ENCODE measurements around the gene KIF26B.

KIF26B gene

GRCh38 chr1:245416781-245417180, 262.0 kb downstream of the KIF26B start:
- TF ChIP-seq CTCF (IDR thresholded peaks at IDR 0.05; ENCODE audit: borderline replicate concordance, extremely low read depth, low read length, poor library complexity, severe bottlenecking) (no peak), EZH2 (IDR thresholded peaks at IDR 0.05; ENCODE audit: borderline replicate concordance, low read depth, low read length, severe bottlenecking) (no peak)
- no peaks in the 10 kb centered on the region for H3K36me3 ChIP-seq (ENCODE audit: insufficient read depth, low read length)
- no peak overlapping the region for H2AFZ ChIP-seq (ENCODE audit: low read depth, low read length)
- no peaks in the 10 kb centered on the region for H3K79me2 ChIP-seq (ENCODE audit: insufficient read depth, low read length)
- H3K4me1 ChIP-seq (ENCODE audit: insufficient read depth, low read length), result no peaks in the 10 kb centered on the region
- no peak overlapping the region for H3K9ac ChIP-seq (ENCODE audit: low read depth, low read length)
- H3K27ac ChIP-seq (ENCODE audit: low read length), result no peak overlapping the region
- no peaks in the 10 kb centered on the region for H3K9me3 ChIP-seq (ENCODE audit: insufficient read depth, low read length, severe bottlenecking)
- DNase-seq, result no peak
- ATAC-seq (ENCODE audit: insufficient read depth, low read depth), result no peak
- no peaks in the 10 kb centered on the region for H4K20me1 ChIP-seq (ENCODE audit: insufficient read depth, low read length)
- H3K4me3 ChIP-seq (ENCODE audit: low read depth in 1 of 2, low read length in 2 of 2), result no peak overlapping the region
- peaks cover 8% of the 10 kb centered on the region for H3K27me3 ChIP-seq (ENCODE audit: insufficient read depth, low read length, poor library complexity)
- no peak overlapping the region for H3K4me2 ChIP-seq (ENCODE audit: insufficient read depth, low read length)

DNA sequence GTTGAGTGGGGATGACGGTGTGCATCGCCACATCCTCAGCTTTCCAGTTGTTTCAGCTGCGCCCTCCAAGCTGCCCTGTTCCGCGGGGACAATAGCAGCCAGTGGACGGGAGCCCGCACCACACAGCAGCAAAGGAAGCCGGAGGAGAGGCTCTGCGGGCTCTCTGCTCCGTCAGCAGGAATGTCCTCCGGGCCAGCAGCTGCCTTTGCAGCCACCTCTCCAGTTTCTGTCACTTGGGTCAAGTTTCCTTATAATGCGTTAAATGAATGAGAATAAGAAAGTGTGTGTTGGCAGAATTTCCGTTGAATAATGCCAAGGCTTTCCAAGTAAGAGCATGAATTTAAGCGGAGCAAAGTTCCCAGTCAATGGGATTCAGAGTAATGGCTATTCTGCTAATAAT, 263.3 kb downstream of the KIF26B start:
- DNase-seq (no peak), ATAC-seq (ENCODE audit: insufficient read depth, low read depth) (no peak)
- no peak overlapping the region for H3K9ac ChIP-seq (ENCODE audit: low read depth, low read length)
- H3K4me2 ChIP-seq (ENCODE audit: insufficient read depth, low read length), result no peak overlapping the region
- H3K27ac ChIP-seq (ENCODE audit: low read length), result no peak overlapping the region
- H2AFZ ChIP-seq (ENCODE audit: low read depth, low read length), result no peak overlapping the region
- no peak for TF ChIP-seq EZH2 (IDR thresholded peaks at IDR 0.05; ENCODE audit: borderline replicate concordance, low read depth, low read length, severe bottlenecking)
- TF ChIP-seq CTCF (IDR thresholded peaks at IDR 0.05; ENCODE audit: borderline replicate concordance, extremely low read depth, low read length, poor library complexity, severe bottlenecking), result no peak
- H3K79me2 ChIP-seq (ENCODE audit: insufficient read depth, low read length), result no peaks in the 10 kb centered on the region
- H3K9me3 ChIP-seq (ENCODE audit: insufficient read depth, low read length, severe bottlenecking), result no peaks in the 10 kb centered on the region
- H3K27me3 ChIP-seq (ENCODE audit: insufficient read depth, low read length, poor library complexity), result peaks cover 8% of the 10 kb centered on the region
- no peak overlapping the region for H3K4me3 ChIP-seq (ENCODE audit: low read depth in 1 of 2, low read length in 2 of 2)
- H4K20me1 ChIP-seq (ENCODE audit: insufficient read depth, low read length), result no peaks in the 10 kb centered on the region
- H3K4me1 ChIP-seq (ENCODE audit: insufficient read depth, low read length), result no peaks in the 10 kb centered on the region
- H3K36me3 ChIP-seq (ENCODE audit: insufficient read depth, low read length), result no peaks in the 10 kb centered on the region

- Histone ChIP-seq H3K27me3 (ENCODE audit: insufficient read depth, low read length, poor library complexity) (peaks cover 8% of the 10 kb centered on the region), H3K9me3 (ENCODE audit: insufficient read depth, low read length, severe bottlenecking) (no peaks in the 10 kb centered on the region), H2AFZ (ENCODE audit: low read depth, low read length) (no peak overlapping the region), H3K4me2 (ENCODE audit: insufficient read depth, low read length) (no peak overlapping the region), H3K36me3 (ENCODE audit: insufficient read depth, low read length) (no peaks in the 10 kb centered on the region), H3K4me3 (ENCODE audit: low read depth in 1 of 2, low read length in 2 of 2) (no peak overlapping the region), H3K9ac (ENCODE audit: low read depth, low read length) (no peak overlapping the region), H3K79me2 (ENCODE audit: insufficient read depth, low read length) (no peaks in the 10 kb centered on the region), H3K27ac (ENCODE audit: low read length) (no peak overlapping the region), H3K4me1 (ENCODE audit: insufficient read depth, low read length) (no peaks in the 10 kb centered on the region), H4K20me1 (ENCODE audit: insufficient read depth, low read length) (no peaks in the 10 kb centered on the region)
- DNase-seq (no peak), ATAC-seq (ENCODE audit: insufficient read depth, low read depth) (no peak)
- TF ChIP-seq EZH2 (IDR thresholded peaks at IDR 0.05; ENCODE audit: borderline replicate concordance, low read depth, low read length, severe bottlenecking) (no peak), CTCF (IDR thresholded peaks at IDR 0.05; ENCODE audit: borderline replicate concordance, extremely low read depth, low read length, poor library complexity, severe bottlenecking) (no peak)
Measured at GRCh38 chr1:245419461-245419978, 264.7 kb downstream of the KIF26B start.

- ATAC-seq (ENCODE audit: insufficient read depth, low read depth), result no peak
- TF ChIP-seq CTCF (IDR thresholded peaks at IDR 0.05; ENCODE audit: borderline replicate concordance, extremely low read depth, low read length, poor library complexity, severe bottlenecking) (no peak), EZH2 (IDR thresholded peaks at IDR 0.05; ENCODE audit: borderline replicate concordance, low read depth, low read length, severe bottlenecking) (no peak)
- no peaks in the 10 kb centered on the region for H3K9me3 ChIP-seq (ENCODE audit: insufficient read depth, low read length, severe bottlenecking)
Measured at GRCh38 chr1:245419989-245420388, 265.2 kb downstream of the KIF26B start.

More at GRCh38 chr1:245419989-245420388, 265.2 kb downstream of the KIF26B start:
- H3K4me2 ChIP-seq (ENCODE audit: insufficient read depth, low read length), result no peak overlapping the region
- DNase-seq, result no peak
- no peaks in the 10 kb centered on the region for H3K79me2 ChIP-seq (ENCODE audit: insufficient read depth, low read length)
- H3K9ac ChIP-seq (ENCODE audit: low read depth, low read length), result no peak overlapping the region
- H3K27ac ChIP-seq (ENCODE audit: low read length), result no peak overlapping the region
- no peaks in the 10 kb centered on the region for H3K36me3 ChIP-seq (ENCODE audit: insufficient read depth, low read length)
- H4K20me1 ChIP-seq (ENCODE audit: insufficient read depth, low read length), result no peaks in the 10 kb centered on the region
- peaks cover 8% of the 10 kb centered on the region for H3K27me3 ChIP-seq (ENCODE audit: insufficient read depth, low read length, poor library complexity)
- no peaks in the 10 kb centered on the region for H3K4me1 ChIP-seq (ENCODE audit: insufficient read depth, low read length)
- H2AFZ ChIP-seq (ENCODE audit: low read depth, low read length), result no peak overlapping the region
- H3K4me3 ChIP-seq (ENCODE audit: low read depth in 1 of 2, low read length in 2 of 2), result no peak overlapping the region

All from DND-41 (cell line).